Neural progenitor cell (in vitro differentiated cells): ENCODE measurements around the gene DAP.

ENCODE experiments used
- EZH2 ChIP-seq: fragments of 200-600 bp; sonication (generic); IDR thresholded peaks from 2 replicates; pipeline ENCODE4 v1.6.1; 2017; ENCODE audit warnings: antibody characterized with exemption, mild to moderate bottlenecking, moderate library complexity
- EZH2phosphoT487 ChIP-seq: fragments of 200-600 bp; sonication (generic); IDR thresholded peaks from 2 replicates; pipeline ENCODE4 v1.6.1; 2017; ENCODE audit warnings: antibody characterized with exemption
- TF ChIP-seq, protein P1 (sequence below): fragments of 200-600 bp; sonication (generic); IDR thresholded peaks from 2 replicates; pipeline ENCODE4 v1.5.1; 2017; ENCODE audit warnings: antibody characterized with exemption, mild to moderate bottlenecking

- TF ChIP-seq, protein P1, sequence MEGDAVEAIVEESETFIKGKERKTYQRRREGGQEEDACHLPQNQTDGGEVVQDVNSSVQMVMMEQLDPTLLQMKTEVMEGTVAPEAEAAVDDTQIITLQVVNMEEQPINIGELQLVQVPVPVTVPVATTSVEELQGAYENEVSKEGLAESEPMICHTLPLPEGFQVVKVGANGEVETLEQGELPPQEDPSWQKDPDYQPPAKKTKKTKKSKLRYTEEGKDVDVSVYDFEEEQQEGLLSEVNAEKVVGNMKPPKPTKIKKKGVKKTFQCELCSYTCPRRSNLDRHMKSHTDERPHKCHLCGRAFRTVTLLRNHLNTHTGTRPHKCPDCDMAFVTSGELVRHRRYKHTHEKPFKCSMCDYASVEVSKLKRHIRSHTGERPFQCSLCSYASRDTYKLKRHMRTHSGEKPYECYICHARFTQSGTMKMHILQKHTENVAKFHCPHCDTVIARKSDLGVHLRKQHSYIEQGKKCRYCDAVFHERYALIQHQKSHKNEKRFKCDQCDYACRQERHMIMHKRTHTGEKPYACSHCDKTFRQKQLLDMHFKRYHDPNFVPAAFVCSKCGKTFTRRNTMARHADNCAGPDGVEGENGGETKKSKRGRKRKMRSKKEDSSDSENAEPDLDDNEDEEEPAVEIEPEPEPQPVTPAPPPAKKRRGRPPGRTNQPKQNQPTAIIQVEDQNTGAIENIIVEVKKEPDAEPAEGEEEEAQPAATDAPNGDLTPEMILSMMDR, result peak; percentile 8
- TF ChIP-seq EZH2phosphoT487, result no peak
- TF ChIP-seq EZH2, result no peak
These were observed 80.1 kb downstream of the DAP start for GRCh38 chr5:10680876-10681481.
